Activated T-helper 1 cell treated with anti-CD3 and anti-CD28 coated beads, Interleukin-2, amount 50 U/mL, for 16 hours (primary cell): ENCODE data around the gene ADAT1.
"Not testable (repeated sequence)": the region's sequence is repeated elsewhere in the genome, so short reads cannot be mapped to it uniquely, and the experiment has no call there.

Experiments used
- DNase-seq, 2 donors: peaks; one replicate each; pipeline ENCODE4 v3.0.0-alpha.2; 2020; ENCODE audit warnings: low read depth in 1 of 2, low spot score in 1 of 2

The ADAT1 gene

DNA sequence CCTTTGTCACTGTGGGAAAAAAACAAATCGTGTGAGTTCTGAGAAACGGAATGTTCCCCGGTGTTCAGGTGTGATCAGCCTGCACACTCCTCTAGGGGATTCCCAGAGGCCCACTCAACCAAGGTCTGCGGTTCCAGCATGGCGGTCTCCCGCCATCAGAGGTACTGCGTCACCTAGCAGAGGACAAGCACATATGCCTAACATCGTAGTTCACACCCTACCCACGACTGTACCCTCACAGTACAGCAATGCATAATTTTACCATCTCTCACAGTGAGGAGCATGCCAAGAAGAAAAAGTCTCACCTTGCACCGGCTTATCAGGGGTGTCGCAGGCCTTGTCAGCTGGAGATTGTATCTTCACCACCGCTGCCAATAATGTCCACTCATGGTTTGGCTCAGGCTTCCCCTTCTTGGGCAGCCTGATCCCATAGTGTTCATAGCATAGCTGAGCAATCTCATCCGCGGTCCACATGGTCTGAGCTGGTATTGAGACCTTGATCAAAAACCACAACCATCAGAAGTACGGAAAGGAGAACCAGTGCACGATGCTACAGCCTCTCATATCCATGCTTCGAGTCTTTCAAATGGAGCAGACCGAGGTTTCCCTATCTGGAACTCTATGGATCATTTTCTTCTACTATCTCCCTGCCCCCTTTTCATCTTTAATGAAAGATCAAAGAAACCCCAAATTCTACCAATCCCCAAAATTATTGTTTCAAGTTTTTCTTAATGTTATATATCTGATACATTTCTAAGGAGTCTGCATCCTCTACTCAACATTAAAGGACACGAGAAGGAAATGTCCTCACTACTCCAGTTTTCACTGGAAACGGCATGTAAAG lies 2.5 kb downstream of the ADAT1 start:
- DNase-seq = peak in 1 of 2 donors; percentile 43

GRCh38 chr16:75618780-75619179 lies 4.3 kb downstream of the ADAT1 start:
- no peak for DNase-seq

DNA sequence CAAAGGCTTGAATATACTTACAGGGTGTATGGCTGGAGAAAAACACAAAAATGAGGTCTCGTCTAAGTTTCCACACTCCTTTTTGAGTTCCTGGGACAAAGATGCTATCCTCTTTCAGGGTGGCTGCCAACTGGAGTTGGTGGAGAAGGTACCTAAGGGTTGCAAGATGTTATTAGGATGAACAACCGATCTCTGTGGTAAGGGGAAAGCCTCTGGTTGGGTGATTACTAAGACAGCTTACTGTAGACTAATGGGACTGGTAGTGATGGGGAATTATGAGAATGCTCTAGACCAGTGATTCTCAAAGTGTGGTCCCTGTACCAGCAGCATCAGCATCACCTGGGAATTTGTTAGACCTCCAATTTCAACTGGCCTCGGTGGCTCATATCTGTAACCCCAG lies 6.0 kb downstream of the ADAT1 start:
- DNase-seq = no peak

GRCh38 chr16:75616521-75617010 lies 6.5 kb downstream of the ADAT1 start:
- no peak for DNase-seq

- DNase-seq = no peak
Measured at GRCh38 chr16:75615619-75616018, 7.5 kb downstream of the ADAT1 start.

GRCh38 chr16:75614066-75614897 lies 8.8 kb downstream of the ADAT1 start:
- DNase-seq = no peak

GRCh38 chr16:75606507-75606906 lies 16.6 kb downstream of the ADAT1 start:
- DNase-seq = no peak

DNA sequence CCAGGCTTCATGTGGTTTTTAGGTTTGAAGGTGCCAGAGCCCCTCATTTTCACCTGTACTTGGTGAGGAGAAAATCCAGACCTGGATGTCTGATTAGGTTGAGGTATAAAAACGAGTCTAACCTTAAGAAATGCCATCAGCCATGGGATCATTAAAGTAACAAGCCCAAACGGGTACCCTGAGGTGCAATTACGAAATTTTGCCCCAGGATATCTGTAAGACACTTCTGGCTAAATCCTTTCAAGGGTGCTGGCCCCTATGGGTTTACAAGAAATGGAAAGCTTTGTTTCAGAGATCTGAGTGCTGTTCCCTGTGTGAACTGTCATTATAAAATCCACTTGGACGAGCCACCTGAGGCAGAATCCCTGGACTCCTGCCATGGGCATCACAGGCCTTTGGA lies 19.8 kb downstream of the ADAT1 start:
- DNase-seq = no peak

DNA sequence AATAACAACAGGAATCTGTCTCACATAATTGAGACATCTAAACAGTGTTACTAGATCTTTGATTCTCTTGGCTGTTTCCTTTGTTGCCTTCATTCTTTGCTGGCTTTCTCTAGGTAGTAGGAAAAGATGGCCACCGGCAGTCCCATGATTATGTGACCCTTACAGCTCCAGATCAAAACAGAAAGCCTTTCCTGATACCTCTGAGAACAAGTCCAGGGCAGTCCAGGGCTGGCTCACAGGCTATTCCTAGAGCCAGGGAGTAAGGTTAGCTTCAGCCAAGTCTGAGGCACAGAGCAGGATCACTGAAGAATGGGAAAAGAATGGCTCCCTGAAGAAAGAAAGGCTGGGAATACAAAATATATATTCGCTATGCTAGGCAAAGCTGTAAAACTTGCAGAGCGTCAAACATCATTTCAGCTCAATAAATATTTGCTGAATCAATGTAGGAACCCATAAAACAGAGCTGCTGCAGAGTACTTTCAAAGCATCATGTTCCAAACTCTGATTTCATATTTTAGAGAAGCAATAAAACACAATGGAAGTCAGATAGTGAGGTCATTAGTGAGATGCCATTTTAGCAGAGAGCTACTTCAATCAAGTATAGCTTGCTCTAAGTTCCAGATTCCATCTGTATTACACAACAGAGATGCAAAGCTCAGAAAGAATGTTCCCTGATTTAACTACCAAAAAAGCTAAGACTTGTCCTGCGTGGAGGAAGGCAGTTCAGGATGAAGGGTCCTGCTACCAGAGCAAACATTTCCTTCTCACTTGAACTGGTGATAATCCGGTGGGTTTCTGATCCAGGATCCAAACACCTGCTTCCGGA lies 23.4 kb downstream of the ADAT1 start:
- no peak for DNase-seq

- DNase-seq = no peak
Measured at GRCh38 chr16:75593825-75594820, 29.0 kb downstream of the ADAT1 start.

DNA sequence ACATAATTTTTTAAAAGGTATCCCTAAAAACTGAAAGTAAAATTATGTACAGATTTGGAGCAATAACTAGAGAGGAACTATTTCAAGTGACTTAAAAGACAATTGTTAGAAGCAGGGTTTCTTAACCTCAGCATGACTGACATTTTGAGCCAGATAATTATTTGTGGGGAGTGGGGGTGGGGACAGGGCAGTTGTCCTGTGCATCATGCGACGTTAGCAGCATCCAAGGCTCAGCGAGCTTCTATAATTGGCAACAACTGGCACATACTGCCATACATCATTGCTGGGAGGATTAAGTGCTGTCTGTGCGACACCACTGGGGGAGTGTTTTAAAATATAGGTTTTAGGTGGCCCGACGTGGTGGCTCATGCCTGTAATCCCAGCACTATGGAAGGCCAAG lies 29.8 kb downstream of the ADAT1 start:
- DNase-seq = no peak

GRCh38 chr16:75591927-75592326 lies 31.2 kb downstream of the ADAT1 start:
- DNase-seq = not testable (repeated sequence)

- no peak for DNase-seq
Measured at GRCh38 chr16:75590920-75591843, 31.9 kb downstream of the ADAT1 start.

DNA sequence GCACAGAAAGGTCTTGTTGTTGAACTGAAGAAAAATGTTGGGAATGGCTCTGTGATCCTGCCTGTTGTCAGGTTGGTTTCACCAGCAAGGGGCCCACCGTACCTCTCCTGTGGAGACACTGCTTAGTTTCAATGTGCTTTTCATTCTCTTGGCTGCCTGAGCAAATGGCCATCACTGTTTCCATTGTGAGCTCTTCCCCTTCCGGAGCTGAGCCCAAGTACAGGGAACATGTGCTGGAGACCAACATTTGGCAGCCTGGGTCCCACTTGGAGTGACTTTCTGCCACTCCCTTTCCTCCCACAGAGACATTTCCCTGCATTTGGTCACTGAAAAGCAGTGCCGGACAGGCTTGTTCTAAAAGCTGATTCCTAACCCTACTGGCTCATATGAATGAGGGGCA lies 33.8 kb downstream of the ADAT1 start:
- no peak for DNase-seq

DNA sequence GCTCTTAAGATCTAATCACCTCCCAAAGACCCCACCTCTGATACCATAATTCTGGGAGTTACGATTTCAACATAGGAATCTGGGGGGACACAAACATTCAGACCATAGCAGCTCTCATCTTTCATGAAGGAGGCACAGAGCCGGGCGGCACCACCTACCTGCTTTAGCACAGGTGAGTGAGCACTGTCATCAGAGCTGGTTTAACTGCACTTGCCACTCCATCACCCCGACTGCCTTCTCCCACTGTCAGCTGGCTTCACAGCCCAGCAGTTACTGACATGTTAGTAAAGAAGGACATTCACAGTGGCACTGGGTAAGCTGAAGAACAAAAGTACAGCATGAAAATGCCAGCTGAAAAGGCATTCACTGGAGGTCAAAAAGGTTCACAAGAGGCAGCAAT lies 34.4 kb downstream of the ADAT1 start:
- DNase-seq = no peak

- DNase-seq = no peak
Measured at GRCh38 chr16:75584108-75584507, 39.0 kb downstream of the ADAT1 start.

DNA sequence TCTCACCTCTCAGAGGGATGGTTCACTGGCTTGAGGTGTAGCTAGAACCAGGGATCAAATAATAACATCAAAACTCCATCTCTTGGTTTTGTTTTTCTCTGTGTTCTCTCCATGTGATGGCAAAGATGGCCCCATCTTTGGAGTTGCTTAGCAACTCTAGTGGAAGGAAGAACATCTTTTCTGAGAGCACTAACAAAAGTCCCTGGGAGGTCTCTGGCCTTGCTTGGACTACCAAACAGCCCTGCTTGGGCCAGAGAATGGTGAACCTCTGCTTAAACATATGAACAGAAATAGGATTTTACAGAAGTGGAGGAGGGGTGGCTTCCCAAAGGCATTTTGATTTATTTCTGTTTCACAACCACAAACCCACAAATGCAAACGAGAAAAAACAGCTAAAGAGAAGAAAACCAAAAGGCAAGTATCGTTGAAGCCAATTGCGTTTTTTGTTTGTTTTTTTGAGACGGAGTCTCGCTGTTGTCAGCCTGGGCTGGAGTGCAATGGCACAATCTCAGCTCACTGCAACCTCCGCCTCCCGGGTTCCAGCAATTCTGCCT lies 43.7 kb downstream of the ADAT1 start:
- no peak for DNase-seq

DNA sequence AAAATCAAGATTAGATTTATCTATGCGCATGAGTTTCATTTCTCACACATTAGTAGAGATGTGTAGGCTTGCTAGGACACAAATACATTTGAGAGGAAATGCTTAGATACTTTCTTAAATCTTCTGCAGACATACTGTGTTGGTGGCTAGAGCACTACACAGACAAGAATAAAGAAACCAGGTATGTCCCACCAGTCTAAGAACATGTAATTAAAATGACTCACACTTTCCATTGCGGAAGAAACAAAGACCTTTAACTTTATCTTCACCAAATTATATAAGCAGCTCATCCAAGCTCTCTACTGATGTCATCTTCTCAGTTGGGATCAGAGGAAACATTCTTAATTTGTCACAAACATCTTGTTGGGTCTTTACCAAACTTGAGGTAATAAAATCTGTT lies 44.4 kb downstream of the ADAT1 start:
- no peak for DNase-seq

GRCh38 chr16:75578212-75578611 lies 44.9 kb downstream of the ADAT1 start:
- no peak for DNase-seq
